GM18508 (cell line): ENCODE data around the gene POLR3E.
"Not testable (repeated sequence)": the region's sequence is repeated elsewhere in the genome, so short reads cannot be mapped to it uniquely, and the experiment has no call there.

ENCODE experiments used
- ATAC-seq: cut with Tn5 transposase; IDR thresholded peaks from one replicate; pipeline ENCODE4 v1.9.1; 2021; ENCODE audit warnings: moderate number of reproducible peaks; ENCODE audit not compliant: insufficient read depth, unreplicated experiment

Gene POLR3E

DNA sequence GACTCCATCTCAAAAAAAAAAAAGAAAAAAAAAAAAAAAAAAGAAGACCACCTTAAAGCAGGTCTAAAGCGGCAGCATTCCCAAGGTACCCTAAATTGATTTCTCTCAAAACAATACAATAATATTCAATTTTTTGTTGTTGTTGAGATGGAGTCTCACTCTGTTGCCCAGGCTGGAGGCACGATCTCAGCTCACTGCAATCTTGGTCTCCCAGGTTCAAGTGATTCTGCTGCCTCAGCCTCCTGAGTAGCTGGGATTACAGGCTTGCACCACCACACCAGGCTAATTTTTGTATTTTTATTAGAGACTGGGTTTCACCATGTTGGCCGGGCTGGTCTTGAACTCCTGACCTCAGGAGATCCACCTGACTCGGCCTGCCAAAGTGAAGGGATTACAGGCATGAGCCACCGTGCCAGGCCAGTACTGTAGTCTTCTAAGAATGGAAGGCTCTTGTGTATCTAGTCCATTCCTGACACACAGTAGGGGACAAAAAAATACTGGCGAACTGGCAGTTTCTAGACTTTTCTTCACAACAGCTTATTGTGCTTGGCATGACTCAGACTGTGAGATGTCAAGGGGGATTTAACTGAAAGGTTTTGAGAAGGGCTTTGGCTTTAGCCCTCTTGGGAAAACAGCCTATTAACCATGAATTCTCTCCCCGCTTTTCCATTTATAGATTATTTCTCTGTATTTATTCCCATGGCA lies 59.9 kb downstream of the POLR3E start:
- no peak for ATAC-seq

DNA sequence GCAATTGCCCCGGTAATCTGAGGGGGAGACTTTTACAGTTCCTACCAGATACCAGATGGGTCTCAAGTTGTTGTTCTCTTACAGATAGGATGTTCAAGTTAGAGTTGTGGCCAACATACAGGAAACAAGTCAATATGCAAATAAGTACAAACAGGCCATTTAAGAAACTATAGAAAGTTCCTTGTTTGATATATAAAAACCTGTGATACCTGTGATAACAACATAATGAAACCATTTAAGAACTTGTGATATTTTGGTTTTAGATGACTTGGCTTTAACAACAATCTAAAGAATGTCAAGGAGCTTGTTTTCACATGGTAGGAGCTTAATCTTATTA lies 60.4 kb downstream of the POLR3E start:
- no peak for ATAC-seq

GRCh38 chr16:22358000-22358399 lies 60.8 kb downstream of the POLR3E start:
- no peak for ATAC-seq

GRCh38 chr16:22359679-22360078 lies 62.5 kb downstream of the POLR3E start:
- no peak for ATAC-seq

DNA sequence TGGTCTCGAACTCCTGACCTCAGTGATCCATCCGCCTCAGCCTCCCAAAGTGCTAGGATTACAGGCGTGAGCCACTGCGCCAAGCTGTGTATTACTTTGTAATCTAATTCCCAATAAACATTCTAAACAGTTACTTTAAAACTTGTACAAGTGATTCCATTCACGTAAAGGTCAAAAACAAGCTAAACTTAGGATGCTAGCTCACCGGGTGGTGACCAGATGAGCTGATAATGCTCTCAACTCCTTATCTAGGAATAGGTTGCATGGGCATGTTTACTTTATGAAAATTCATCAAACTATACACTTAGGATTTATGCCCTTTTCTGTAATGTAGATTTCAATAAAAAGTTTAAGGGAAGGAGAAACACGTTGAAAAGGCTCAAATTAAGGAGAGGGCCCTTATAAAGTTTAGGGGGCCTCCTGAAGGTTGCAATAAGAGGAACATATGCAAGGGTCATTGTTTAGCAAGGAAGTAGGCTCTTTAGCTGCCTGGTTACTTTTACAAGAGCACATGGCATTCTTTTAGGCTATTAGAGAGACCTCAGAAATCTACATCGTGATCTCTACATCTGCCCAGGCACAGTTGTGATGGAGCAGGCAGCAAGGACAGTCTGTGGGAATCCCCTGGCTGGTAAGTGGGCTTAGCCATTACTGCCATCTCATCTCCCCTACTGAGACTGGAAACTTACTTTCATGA lies 63.9 kb downstream of the POLR3E start:
- ATAC-seq, result no peak

- no peak for ATAC-seq
Measured at GRCh38 chr16:22364241-22364640, 67.0 kb downstream of the POLR3E start.

GRCh38 chr16:22366371-22366770 lies 69.2 kb downstream of the POLR3E start:
- no peak for ATAC-seq

DNA sequence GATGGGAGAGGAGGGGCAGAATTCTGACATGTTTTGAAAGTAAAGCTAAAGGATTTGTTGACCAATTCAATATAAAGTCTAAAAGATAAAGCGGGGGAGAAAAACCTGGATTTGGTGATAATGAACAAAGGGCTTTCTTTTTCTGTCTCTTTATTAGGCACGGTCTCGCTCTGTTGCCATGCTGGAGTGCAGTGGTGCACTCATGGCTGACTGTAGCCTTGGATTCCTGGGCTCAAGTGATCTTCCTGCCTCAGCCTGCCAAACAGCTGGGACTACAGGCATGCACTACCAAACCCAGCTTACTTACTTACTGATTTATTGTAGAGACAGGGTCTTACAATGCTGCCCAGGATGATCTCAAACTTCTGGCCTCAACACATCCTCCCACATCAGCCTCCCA lies 69.7 kb downstream of the POLR3E start:
- ATAC-seq, result no peak

- not testable (repeated sequence) for ATAC-seq
Measured at GRCh38 chr16:22368200-22368826, 71.1 kb downstream of the POLR3E start.

DNA sequence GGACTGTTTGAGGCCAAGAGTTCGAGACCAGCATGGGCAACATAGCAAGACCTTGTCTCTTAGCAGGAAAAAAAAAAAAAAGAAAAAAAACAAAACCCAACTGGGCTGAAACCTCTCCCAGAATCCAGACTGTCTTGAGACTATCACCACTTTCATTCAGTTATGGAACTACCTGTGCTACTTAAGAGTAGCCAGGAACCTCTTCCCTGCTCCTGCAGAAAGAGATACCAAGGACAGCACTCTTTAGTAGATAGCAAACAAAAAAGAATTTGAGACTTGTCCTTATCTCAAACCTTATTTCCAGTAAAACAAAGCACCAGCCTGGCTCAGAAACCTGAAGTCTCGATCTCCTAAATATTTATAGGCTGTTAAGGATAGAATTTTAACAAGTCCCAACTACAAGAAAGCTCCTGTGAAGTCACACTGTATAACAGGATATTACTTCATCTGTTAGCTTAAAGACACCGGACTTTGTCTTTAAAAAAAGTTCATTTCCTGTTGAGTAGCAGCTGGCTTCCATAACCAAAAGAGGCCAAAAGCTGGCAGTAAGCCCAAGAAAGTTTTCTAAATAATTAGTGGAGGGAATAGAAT lies 72.1 kb downstream of the POLR3E start:
- no peak for ATAC-seq

- no peak for ATAC-seq
Measured at GRCh38 chr16:22370038-22370820, 73.0 kb downstream of the POLR3E start.

GRCh38 chr16:22372882-22373661 lies 75.9 kb downstream of the POLR3E start:
- no peak for ATAC-seq

GRCh38 chr16:22373662-22374310 lies 76.6 kb downstream of the POLR3E start:
- ATAC-seq, result peak; percentile 13

GRCh38 chr16:22374311-22375116 lies 77.3 kb downstream of the POLR3E start, which contains the start of gene CDR2:
TSS of gene CDR2 (minus strand) at chr16:22374619. CDS start at chr16:22374309, 310 bp downstream.
- peak; percentile 78 for ATAC-seq

DNA sequence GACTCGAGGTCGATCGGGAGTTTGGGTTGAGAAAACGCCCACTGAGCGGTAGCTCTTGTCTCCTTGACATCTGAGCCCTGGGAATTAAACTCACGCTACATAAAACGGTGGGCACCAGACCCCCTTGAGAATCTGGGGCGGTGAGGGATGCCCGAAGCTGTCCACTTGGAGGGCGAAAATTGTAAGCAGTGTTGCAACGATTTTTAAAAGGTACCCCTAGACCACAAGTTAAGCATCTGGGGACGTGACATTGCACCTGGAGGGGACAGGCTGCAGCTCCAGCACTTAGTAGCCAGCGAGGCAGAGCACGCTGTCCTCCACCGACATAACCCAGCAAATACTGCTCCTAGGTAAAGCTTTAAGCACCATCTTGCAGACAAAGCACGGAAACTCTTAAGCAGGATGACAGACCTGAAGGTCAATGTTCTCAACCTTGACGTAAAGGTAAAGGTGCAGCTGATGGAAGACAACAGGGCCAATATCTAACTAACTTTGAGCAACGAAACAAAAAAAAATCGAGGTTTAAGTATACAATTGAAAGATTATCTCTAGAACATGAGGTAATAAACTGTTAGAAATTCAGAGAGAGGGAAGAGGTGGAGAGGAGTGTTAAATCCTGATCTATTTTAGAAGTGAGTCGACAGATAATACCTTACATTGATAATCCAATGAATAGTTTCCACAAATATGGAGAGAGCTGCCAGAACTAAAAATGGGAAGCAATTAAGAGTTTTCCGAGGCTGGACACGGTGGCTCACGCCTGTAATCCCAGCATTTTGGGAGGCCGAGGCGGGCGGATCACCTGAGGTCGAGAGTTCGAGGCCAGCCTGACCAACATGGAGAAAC lies 78.1 kb downstream of the POLR3E start:
- no peak for ATAC-seq

- no peak for ATAC-seq
Measured at GRCh38 chr16:22375963-22376640, 78.9 kb downstream of the POLR3E start.

DNA sequence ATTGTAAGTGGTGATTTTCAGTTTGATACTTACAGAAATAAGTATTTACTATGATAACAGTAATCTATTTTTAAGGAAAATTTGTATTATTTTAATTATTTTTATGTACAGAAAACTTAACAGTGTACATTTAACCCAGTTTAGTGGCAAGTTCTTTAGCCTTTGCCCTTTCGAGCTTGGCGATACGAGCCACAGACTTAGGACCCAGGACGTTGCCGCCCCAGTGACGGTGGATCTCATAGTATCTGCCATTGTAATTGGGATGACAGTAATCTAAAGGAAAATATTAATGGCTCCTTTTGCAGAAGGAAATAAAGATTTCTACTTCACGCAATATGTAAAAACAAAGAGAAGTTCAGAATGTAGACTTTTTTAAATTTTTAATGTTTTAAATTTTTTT lies 82.4 kb downstream of the POLR3E start:
- no peak for ATAC-seq
